Stimulated activated CD4-positive, alpha-beta T cell treated with anti-CD3 and anti-CD28 coated beads, Interleukin-1b, Interleukin-23, amount 100 ng/mL, for 1 hour (primary cell): Measurements from ENCODE around the gene MVP.
"Not testable (repeated sequence)": the region's sequence is repeated elsewhere in the genome, so short reads cannot be mapped to it uniquely, and the experiment has no call there.

Experiments
- DNase-seq, 2 donors: peaks; one replicate each; pipeline ENCODE4 v3.0.0-alpha.2; 2020; ENCODE audit warnings: low read depth in 2 of 2

Gene MVP

DNA sequence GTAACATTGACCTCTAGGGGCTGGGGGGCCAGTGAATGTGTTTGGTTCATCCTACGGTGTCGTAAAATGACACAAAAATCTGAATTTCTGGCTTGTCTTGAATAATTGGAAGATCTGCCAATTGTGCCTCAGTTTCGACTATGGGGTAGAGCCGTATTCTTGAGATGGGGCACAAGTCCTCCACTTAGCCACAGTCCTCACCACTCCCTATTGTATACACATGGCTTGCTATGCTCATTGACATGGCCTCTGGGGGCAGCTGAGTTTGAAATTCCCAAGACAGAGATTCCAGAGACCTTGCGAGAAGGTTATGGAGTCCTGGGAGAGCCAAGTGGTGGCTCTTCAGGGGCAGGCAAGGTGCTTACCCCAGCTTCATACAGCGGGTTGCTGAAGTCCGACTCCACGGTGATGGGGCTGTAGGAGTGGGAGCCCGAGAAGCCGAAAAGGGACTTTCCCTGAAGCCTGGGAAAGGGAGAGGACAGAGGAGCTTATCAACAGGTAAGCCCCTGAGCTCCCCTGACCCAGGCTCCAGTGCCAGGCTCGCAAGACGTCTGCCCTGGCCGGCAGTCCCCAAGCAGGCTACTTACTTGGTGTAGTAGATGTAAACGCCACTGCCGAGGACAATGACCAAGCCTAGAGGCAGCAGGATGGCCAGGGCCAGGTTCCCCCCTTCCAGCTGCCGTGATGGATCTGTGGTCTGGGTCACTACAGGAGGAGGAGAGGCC is 51.7 kb downstream of the MVP start:
- no peak for DNase-seq

DNA sequence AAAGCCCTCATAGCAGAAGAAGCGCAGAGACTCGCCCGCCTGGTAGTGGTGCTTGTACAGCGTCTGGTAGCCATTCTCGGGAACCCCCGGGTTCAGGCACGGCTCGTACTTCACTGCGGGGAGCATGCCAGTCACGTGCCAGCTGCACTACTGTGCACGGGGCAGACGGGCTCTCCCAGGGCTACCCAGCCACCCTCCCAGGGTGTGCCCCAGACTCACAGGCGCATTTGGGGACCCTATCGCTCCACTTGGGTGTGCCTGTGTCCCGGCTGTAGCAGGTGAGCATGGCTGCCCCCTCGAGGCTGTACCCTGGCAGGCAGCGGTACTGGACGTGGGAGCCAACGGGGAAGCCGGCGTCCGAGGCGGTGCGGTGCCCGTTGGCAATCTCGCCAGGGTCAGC is 53.1 kb downstream of the MVP start:
- no peak for DNase-seq

DNA sequence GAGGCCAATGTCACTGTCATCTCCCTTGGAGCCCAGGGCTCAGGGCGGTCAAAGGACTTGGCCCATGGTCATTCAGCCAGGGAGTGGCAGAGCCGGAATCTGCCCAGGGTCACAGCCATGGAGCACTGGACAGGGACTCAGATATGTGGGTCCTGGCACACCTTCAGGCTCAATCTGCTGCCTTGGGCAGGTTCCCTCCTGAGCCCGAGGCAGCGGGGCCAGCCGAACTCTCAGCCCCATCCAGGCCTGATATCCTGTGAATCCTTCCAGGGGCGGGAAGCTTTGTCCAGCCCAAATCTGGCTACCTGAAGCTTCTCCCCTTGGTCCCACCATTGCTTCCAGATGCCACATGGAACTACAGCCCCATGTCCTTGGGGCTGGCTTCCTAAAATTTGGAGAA is 54.9 kb downstream of the MVP start:
- DNase-seq = no peak

DNA sequence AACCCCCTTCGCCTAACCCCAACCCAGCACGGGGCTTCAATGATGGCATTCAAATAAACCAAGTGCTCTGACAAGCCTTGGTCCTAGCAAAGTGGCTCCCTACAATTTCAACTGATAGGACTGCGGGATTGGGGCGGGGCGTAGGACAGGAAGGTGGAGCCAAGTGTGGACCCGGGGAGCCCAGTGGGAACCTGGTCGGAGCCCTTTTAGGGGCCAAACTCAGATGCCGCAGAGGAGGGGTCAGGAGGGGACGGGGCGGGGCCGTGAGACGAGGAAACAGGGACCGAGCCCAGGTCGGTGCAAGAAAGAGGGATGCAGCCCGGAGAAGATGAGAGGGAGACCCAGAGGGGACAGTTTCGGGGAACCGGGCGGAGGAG is 55.9 kb downstream of the MVP start:
- DNase-seq = no peak

DNA sequence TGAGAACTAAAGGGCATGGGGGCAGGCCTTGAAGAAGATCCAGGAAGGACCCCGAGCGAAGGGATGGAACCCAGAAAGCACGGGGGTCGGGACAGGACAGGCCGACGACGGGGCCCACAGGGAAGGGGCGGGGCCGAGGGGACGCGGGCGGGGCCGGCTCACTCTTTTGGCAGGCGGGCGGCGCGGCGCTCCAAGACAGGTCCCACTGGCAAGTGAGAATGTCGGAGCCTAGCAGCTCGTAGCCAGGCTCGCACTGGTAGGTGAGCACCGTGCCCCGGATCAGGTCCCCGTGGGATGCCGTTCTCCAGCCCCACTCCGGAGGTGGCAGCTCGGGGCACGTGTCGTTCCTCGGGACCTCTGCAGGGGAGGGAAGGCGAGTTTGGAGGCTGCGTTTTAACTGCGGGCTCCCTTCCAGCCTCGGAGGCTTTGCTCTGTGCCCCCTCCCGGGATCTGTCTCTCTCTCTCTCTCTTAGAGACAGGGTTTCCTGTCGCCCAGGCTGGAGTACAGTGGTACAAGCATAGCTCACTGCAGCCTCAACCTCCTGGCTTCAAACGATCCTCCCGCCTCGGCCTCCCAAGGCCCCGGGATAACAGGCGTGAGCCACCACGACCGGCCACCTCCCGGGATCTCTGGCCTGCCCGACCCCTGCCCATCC is 56.5 kb downstream of the MVP start:
- DNase-seq = no peak

DNA sequence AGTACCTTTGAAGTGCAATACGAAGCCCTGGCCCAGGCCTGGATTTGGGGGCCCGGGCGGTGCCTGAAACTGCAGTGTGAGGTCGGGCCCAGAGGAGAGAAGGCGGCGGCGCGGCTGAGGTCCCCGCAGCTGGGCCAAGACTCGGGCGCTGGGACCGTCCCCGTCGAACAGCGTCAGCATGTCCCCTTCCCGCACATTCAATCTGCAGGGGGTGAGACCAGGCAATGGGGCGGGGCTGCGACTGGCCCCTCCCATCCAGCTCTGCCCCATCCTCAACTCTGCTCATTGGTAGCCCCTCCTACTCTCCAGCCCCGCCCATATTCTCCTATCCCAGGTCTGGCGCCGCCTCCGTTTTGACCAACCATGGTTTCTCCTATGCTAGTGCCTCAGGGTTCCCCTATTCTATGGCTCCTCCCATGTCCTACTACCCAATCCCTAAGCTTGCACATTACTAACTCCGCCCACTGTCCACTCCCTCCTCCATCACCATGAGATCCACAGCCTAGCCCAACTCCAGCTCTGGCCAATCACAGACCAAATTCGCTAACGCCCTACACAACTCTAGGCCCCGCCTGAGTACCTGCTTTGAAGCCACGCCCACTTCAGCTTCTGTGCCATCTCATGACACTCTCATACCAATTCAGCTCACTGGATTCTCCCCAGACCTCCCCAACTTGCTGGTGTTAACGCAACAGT is 57.2 kb downstream of the MVP start:
- no peak for DNase-seq

DNA sequence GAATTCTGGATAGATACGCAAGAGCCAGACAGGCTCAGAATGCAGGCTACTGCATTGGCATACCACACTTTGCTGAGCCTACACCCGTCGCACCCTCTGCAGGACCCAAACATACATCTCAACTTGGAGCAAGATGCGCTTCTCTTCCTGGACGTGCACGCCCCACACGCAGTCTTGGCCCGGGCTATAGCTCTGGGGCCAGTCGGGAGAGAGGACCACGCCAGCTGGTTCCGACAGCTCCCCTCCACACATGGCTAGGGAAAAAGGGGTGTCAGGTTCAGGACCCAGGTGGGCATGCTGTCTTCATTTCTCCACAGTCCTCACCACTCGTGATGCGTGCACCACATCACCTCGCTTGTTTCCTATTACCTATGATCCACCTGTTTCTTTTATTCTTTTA is 57.9 kb downstream of the MVP start:
- no peak for DNase-seq

DNA sequence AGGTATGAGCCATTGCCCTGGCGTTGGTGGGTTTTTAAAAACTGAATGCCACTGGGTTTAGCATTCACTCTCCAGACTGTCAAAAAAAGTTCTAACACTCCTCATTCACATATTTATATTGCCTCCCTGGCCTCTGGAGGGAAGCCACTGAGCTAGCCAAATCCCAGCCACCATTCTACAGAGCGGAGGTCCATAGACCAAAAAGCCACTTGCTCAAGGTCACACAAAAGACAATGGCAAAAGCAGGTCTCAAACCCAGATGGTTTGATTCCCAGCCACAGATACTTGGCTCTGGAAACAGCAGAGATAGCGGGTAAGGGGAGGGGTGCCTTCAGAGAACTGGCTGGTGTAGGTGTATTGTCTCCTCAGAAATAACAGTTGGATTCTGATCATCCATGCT is 60.8 kb downstream of the MVP start:
- no peak for DNase-seq

DNA sequence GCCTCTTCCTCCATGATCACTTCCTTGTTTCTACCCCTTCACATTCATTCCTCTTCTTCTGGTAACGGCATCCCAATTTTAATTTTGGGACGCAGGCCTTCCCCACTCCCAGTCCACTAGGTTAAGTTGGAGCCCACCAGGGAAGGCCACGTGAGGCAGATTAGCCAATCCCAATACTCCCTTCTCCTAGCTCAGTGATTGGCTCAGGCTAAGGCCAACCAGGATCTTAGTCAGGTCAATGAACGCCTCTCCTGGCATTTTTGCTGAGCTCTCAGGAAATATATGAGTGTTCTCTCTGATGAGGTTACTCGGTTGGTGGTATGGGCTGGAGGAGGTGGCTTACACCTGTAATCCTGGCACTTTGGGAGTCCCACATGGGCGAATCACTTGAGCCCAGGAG is 63.7 kb downstream of the MVP start:
- no peak for DNase-seq

DNA sequence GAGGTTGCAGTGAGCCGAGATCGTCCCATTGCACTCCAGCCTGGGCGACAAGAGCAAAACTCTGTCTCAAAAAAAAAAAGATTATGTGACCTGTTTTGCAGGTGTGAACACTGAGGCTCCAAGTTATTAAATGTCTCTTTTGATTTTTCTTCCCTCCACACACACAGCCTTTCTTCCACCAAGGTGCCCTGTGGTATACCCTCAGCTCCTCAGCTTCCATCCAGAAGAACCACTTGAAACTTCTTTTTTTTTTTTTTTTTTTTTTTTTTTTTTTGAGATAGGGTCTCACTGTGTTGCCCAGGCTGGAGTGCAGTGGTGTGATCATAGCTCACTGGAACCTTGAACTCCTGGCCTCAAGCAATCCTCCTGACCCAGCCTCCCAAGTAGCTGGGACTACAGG is 69.1 kb downstream of the MVP start:
- not testable (repeated sequence) for DNase-seq

DNA sequence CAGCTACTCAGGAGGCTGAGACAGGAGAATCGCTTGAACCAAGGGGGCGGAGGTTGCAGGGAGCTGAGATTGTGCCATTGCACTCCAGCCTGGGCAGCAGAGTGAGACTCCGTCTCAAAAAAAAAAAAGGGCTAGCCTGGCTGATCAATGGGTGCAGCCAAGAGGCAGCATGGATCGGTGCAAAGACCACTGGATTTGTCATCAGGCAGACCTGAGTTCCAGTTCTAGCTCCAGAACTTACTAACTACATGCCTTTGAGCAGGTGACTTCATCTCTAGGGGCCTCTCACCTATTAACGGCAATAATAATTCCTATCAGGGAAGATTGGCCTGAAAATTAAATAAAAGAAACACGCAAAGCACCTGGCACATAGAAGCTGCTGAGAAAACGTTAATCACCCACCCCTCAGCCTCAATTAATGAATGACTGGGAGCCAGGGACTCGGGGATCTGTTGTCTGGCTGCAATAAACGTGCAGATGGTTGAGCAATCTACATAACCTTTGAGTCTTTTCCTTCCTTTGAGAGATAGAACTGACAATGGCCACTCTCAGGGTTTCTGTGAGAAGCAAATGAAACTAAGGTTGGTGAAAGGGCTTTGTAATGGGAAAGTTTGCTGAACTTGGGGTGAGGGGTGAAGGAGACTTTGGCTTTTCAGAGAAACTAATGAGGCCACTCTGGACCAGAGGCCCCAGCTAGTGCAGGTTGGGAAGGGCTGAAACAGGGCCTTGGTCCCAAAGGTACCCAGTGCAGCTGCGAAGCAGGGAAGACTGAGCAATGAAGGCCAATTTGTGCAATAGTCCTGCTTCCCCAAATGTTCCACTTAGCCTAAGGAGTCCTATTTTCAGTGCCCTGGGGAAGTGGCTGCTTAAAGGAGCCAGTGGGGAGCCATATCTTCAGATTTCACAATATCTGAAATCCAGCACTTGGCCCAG is 71.5 kb downstream of the MVP start:
- no peak for DNase-seq

DNA sequence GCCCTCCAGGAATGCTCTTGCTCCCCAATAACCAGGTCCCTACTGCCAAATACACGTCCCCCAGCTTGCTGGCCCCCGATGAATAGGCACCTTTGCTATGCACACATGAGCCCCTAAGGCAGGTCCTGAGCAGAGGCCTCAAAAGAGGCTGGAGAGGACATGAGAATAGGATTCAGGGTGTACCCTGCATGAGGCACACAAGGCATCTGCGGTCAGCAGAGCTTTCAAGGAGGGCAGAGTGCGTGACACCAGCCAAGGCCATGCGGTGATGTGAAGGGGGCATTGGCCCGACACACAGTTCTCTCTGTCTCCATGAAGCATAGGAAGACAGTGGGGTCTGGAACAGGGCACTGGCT is 72.2 kb downstream of the MVP start:
- no peak for DNase-seq

DNA sequence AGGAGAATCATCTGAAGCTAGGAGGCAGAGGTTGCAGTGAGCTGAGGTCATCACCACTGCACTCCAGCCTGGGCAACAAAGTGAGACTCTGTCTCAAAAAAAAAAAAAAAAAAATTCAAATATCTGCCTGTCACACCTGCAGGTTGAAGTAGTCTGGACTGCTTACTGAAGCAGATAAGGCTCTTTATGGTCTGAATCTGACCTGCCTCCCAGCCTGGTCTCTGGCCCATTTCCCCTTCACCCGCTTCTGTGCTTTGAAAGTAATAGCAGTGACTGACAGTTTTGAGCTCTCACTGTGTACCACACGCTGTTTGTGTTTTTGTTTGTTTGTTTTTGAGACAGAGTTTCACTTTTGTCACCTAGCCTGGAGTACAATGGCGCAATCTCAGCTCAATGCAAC is 73.3 kb downstream of the MVP start:
- no peak for DNase-seq

DNA sequence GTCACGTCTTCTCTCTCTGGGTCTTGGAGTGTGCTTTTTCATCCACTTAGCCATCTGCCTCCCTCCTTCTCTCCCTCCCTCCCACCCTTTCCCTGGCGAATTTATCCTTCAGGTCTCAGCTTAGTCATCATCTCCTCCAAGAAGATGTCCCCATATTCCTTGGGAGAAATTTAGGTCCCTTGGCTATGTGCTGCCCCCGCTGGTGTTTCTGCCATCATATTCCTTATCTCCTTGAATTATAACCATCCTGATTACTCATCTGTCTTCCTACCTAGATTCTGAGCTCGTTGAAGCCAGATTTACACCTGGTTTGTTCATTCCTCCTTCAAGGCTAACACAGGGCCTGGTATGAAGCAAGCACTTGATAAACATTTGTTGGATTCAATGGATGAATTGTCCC is 74.1 kb downstream of the MVP start:
- no peak for DNase-seq

DNA sequence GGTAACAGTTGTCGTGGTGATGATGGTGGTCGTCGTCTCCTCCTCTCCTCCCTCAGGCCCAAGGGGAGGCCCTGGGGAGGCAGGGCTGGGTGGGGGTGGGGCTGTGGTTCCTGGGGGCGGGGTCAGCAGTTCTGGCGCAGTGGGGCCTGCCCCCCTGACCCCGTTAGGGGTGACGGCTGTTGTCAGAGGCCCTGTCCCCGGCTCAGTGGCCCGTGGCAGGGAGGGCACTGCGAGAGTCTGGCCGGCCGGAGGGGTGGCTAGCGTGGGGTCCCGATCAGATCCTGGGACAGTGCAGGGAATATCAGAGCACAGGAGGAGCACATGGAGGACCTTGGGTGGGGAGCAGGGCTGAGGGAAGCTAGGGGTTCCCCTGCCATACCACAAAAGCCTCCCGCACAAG is 76.6 kb downstream of the MVP start:
- DNase-seq = no peak

DNA sequence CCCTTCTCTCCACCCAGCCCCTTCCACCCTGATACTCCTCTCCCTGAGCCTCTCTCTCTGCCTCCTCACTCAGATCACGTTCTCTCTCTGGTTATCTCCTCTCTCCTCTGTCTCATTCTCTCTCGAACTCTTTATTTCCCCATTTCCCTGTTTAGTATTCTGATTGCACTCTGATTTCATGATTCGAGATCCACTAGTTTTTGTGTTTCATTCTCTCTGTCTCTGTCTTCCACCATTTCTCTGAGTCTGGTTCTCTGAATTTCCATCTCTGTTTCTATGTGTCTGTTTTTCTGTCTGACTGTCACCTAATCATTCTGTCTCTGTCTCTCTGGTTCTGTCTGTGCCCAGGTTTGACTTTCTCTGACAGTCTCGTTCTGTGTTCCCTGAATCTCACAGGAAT is 77.1 kb downstream of the MVP start:
- DNase-seq = no peak
